GM12892 (cell line): ENCODE data around the gene NBEA.
"Not testable (repeated sequence)": the region's sequence is repeated elsewhere in the genome, so short reads cannot be mapped to it uniquely, and the experiment has no call there.

Experiments used
- POLR2A ChIP-seq: IDR thresholded peaks from 2 replicates; pipeline ENCODE4 v1.6.1; 2011; ENCODE audit warnings: low read depth, low read length, control low read depth
- POLR2AphosphoS5 ChIP-seq: IDR thresholded peaks from 2 replicates; pipeline ENCODE4 v1.6.1; 2011; ENCODE audit warnings: low read depth, low read length, control low read depth
- TAF1 ChIP-seq: IDR thresholded peaks from 2 replicates; pipeline ENCODE4 v1.6.1; 2011; ENCODE audit warnings: low read depth, mild to moderate bottlenecking, control low read depth, low read length, borderline replicate concordance

DNA sequence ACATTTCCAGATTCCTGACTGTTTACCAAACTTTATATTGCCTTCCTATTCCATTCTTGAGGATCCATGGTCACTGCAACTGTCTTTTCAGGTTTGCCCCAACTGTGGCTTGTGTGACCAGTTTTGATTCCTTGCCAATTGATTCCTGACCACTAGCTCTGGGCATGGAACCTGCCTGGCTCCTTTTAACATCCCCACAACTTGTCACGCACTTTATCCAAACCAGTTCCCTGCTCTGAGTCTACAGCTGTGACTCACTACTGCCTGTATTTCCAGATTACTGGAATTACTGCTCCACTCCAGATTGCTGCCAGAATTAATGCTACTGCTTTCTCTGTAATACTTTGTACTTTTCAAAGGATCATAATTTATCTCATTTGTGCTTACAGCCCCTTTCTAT is 13.4 kb upstream of the NBEA start:
- not testable (repeated sequence) for TF ChIP-seq POLR2A, POLR2AphosphoS5, TAF1
